HG02571 (cell line): ENCODE data around the gene C3orf22.

Experiments
- ATAC-seq: cut with Tn5 transposase; IDR thresholded peaks from one replicate; pipeline ENCODE4 v1.9.1; 2021; ENCODE audit warnings: mild to moderate bottlenecking, moderate library complexity; ENCODE audit not compliant: unreplicated experiment

The C3orf22 gene

DNA sequence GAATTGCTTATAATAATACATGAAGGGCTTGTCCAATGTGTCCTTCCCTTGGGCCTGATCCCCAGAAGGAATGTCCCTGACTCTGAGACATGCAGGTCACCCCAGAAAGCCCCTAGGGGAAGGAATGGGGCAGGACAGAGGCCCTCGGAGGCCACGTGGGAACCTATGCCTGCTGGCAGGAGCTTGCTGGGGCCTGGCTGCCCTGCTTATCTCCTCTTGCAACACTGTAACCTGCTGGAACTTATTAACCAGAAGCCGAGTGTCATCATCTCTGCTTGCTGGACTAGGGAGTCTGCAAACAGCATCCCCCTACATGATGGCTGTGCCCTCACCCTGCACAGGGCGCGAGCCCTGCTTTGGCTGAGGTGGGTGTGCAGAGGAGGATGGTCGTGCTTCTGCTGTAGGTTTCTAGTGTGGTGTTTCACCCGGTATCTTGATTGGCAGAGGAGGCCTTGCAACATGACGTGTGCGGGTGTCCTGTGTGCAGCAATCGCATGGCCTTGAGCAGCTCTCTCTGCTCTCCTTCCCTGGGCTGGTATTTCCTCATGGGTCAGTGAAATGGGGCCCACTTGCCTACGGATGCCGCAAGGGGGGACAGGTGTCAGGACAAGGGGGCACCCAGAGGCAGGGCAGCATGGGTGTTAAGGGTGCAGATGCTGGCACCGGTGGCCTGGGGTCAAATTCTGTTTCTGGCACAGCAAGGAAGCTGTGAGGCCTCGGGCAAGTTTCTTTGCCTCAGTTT lies 29.8 kb downstream of the C3orf22 start:
- ATAC-seq: no peak

DNA sequence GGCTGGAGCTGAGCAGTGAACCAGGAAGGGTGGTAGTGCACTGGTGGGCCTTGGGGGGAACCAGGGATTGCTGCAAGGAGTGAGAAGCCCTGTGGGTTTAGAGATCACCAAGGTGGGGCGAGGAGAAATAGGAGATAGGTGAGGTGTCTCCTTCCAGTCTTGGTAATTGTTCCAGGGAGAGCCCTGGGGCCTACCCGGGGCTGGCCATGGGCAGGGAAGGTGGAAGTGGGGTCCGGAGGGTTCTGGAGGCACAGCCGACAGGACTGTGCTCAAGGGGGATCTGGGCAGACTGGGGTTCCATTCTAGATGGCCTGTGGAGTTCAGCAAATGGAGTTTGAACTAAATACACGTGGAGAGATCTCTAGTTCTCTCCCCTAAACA lies 30.3 kb downstream of the C3orf22 start:
- no peak for ATAC-seq

DNA sequence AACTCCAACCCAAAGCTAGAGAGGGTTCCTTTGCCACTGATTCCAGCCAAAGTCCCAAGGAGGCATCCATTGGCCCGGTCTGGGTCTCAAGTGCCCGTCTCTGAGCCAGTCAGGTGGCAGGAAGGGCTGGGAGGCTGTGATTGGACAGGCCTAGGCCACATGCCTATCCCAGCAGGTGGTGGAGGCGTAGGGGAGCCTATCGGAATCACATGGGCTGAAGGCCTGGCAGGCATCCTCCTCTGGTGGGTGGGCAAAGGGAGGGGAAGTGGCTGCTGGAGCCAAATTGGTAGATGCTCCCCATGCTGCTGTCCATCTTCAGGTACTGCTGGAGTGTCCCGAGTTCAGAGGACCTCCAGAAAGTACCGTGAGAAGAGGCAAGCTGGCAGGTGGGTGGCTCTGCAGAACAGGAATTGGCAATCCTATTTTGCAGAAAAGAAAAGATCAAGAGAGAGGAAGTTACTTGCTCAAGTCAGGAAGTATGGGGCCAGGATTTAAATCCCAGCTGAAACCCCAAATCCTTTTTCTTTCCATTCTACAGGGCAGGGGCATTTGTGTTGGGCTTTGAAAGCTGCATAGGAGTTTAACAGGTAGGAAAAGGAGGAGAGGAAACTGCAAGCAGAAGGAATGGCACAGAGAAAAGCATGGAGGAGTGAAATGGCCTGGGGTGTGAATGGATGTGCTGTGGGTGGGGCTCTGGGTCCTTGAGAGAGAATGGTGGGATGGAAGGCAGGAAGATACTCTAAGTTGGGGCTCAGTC lies 31.1 kb downstream of the C3orf22 start:
- no peak for ATAC-seq

GRCh38 chr3:126527006-126527405 lies 31.7 kb downstream of the C3orf22 start:
- ATAC-seq: no peak

DNA sequence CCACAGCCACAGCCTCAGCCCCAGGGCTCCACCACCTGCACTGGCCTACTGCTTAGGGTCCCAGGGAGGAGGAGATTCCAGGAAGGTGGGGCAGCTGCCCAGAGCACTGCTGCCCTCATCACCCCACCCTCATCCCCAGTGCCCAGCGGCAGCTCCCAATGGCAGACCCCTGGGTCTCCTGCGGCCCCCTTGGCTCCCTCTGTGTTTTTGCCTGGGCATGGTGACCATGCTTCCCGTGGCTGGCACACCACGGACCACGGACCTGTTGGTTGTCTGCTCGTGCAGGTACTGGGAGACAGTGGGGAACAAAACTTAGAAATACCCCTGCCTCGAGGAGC lies 32.1 kb downstream of the C3orf22 start:
- ATAC-seq: no peak

DNA sequence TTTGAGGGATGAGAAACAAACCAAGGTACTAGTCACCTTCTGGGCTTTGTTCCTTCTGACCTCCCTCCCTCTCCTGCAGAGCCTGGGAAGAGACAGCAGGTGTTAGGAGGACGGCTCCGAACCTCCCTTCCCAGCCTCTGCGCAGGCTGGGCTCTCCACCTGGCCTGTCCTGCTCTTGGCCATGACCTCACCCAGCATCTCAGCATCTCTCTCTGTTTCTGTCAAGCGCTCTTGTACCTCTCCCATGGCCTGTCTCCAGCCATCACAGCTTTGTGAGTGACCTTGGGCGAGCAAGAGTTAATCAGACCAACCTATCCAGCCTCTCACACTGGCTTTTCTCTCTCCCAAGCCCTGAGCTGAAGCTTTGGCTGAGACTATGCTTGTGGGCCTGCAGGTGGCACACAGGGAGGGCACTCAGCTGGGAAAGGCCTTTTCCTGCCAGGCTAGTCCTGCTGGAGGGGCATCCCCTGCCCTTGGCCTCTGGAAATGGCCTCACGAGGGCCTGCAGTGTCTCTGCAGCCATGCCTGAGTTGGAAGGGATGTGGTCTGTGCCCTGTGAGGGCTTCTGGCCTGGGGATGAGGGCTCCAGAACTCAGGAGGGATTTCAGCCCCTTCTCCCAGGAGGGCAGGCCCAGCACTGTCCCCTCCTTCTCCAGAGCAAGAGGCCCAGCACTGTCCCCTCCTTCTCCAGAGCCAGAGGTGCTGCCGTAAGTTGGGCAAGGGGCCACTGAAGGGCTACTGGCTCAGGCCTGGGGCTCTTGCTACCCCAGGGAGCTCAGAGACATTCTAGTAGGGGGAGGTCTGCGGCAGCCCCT lies 32.7 kb downstream of the C3orf22 start:
- ATAC-seq: no peak

DNA sequence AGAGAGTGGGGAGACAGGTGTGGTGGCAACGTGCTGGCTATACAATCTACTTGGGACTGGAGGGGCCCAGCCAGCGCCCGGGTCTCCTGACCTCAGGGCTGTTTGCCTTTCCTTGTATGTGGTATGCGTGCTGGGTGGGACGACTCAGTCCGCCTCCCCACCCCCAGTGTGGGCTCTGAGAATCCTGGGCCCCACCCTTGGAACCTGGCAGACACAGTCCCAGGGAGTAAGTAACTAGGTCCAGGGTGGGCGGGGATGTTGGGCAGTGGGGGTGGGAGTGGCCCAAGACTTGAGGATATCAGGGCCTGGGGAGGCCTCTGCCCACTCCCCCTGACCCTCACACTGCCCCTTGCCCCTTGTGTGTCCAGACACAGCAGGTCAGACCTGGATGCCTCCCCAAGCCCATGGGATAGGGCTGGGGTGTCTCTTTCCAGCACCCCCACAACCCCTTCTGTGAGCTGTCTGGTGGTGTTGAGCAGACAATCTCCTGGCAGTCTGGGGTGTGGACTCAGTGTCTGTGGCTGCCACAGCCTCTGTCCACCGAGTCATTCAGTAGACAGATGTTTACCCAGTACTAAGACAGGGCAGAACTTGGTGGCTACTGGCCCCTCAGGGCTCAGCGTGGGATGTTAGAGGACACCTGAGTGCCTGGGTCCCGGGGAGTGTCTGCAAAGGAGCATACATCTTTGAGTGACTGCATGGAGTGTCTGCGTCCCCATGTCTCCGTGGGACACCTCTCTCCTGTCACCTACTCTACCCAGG lies 33.5 kb downstream of the C3orf22 start:
- no peak for ATAC-seq

DNA sequence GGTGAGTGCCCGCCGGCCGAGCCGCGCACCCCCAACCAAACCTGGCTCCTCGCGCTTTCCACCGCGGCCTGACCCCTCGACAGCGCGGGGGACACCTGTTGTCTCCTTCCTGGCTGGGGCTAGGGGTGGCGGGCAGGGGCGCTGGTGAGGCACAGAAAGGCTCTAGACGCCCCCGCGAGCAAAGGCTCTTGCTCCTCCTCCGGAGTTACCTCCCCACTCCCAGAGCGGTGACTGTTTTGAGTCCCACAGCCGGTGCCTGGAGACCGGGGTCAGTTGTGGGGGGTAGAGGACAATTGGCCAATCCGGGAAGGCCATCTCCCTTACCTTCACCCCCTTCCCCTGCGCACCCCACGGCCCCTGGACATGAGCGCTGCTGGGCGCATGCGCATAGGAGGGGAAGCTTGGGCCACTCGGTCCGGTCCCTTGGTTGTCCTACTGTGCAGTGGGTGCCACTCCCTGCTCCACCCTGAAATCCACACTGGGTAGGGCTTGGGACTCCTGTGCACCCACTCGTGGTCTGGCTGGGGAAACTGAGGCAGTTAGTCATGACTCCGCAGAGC lies 34.2 kb downstream of the C3orf22 start:
- ATAC-seq: no peak

GRCh38 chr3:126523745-126524428 lies 34.8 kb downstream of the C3orf22 start, which contains the start of gene CHST13:
Gene CHST13 (plus strand): TSS chr3:126524155. CDS start chr3:126524333, 178 bp downstream.
- ATAC-seq: no peak

- no peak for ATAC-seq
Observed at GRCh38 chr3:126522363-126522788, 36.4 kb downstream of the C3orf22 start.

GRCh38 chr3:126521122-126521891 lies 37.4 kb downstream of the C3orf22 start:
- no peak for ATAC-seq

DNA sequence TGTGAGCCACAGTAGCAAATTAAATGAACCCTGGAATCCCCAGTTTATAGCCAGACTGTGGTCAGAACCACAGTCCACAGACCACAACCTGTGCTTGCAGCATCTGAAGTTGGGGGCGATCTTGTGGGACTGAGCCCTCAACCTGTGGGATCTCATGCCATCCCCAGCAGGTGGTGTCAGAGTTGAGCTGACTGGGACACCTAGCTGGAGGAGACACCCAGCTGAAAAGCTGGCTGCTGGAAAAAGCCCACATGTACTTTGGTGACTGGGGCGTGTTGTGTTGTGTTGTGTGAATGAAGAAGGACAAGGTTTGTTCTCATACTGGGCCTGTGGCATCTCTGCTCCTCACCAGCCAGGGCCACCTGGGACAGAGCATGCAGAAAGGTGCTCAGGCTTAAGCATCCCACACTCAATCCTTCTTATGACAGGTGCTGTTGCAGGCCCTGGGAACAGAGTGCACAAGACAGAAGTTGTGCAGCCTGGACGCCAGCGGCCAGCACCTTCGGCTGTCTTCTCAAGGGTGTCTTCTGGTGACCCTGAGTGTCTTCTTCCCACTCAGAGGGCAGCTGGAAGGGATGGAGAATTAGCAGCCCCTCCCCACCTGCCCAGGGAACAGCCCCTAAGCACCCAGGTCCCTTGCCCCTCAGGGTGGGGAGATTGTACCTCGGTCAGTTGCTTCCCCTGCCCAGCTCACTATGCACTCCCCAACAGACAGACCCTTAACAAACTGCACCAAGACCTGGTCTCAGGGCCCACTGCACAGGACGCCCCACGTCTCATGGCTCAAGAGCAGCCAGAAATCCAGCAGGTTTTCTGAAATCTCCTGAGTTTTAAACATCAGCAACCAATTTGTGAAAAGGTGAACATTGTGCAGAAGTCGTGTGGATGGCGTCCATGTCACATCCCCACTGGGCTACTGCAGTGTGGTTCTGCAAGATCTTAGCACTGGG lies 39.0 kb downstream of the C3orf22 start:
- ATAC-seq: no peak

DNA sequence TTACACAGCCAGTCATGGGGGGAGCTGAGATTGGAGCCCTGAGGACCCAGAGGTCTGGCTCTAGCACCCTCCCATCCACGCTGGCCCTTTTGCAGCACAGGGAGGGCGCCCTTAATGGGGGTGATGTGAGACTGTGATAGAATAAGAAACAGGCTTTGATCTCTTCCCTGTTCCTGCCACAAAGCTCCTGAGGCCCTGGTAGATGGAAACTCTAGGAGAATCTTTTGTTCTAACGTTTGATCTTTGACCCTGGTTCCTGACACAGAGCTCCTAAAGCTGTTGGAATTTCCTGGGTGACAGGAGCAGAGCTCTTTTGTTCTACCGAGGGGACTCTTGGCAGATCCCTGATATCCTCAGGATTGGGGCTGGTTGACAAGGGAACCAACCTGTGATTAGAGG lies 40.0 kb downstream of the C3orf22 start:
- no peak for ATAC-seq

DNA sequence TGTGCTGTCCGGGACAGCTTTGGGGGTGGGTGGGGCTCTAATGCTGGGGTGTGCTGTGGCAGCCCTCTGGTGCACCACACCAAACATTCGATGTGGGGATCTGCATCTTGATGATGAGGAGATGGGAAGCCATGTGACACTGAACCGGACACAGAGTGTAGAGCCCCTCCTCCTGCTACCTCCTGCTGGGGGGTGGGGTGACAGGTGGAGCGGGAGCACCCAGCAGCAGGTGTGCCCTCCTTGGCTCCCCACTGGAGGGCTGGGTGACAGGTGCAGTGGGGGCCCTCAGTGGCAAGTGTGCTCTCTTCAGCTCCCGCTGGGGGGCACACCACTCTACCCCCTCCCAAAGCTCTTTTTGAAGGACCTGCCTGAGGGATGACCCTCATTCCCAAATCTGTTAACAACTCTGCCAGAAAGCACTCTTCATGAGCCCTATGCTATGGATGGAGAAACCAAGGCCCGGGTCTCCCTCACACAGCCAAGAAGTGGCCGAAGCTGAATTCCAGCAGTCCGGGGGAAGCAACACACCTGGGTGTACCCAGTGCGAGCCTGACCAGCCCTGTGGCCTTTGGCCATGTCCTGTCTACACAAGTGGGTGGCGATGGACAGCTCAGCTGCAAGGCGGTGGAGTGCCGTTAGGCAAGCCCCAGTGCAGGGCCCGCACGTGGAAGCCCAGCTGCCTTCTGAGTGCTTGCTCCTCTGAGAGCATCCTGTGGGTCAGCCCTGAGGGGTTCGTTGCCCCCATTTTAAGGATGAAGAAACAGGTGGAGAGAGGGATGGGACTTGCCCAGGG lies 40.5 kb downstream of the C3orf22 start:
- no peak for ATAC-seq

GRCh38 chr3:126517291-126517951 lies 41.3 kb downstream of the C3orf22 start, which contains the start of gene UROC1:
Gene UROC1 (minus strand): TSS chr3:126517773. CDS start chr3:126517719, 54 bp downstream.
- no peak for ATAC-seq

GRCh38 chr3:126516936-126517290 lies 41.8 kb downstream of the C3orf22 start:
- no peak for ATAC-seq
